ENCODE results near the gene ROBO3. TPM values are rescaled to one million over a fixed set of nuclear protein-coding genes. Genes with fewer than 3 reads are reported as not detected.

Gene ROBO3
- total and polyA plus RNA-seq, 2 of the 8 experiments (the other 6 are each of a cell fraction or from before 2014, with no cell fraction given), result 12.1 to 24.6 TPM

GRCh38 chr11:124839128-124839971 lies 25.9 kb upstream of the ROBO3 start:
- H3K9ac ChIP-seq (replicated peaks in 1 of 4; ENCODE audit: extremely low read depth in 1 of 4, low read depth in 3 of 4, low read length in 3 of 4), result no peak overlapping the region
- H3K4me3 ChIP-seq (ENCODE audit: extremely low read depth in 1 of 4, insufficient read depth in 2 of 4, low read depth in 3 of 4, low read length in 4 of 4), result peak overlapping the region; percentile 16 to 56 (median 28); a peak in 6 of 8 replicates
- H3K4me2 ChIP-seq (ENCODE audit: insufficient read depth in 1 of 2, low read depth in 2 of 2, low read length in 2 of 2), result peak overlapping the region; percentile 72 to 74
- 2% methylated on average over 47 of the region's 87 CpGs; no CpG with 5 or more reads in 1 of the 2 experiments for WGBS, 2 experiments (ENCODE audit: extremely low coverage in 1 of 2, insufficient coverage in 1 of 2, insufficient read length in 1 of 2, insufficient replicate concordance in 2 of 2, low coverage in 1 of 2, low lambda C conversion rate in 2 of 2, missing lambda C conversion rate in 1 of 2)
- H2BK15ac ChIP-seq (ENCODE audit: low read length), result no peak overlapping the region
- no peak overlapping the region; the same call in 1 of the 2 replicates for H3K18ac ChIP-seq (ENCODE audit: extremely low read depth, low read length)
- H3K27me3 ChIP-seq (replicated peaks in 1 of 4; ENCODE audit: control insufficient read depth in 3 of 4, extremely low read depth in 1 of 4, insufficient read depth in 3 of 4, low read length in 3 of 4), result peaks cover 65 to 76% (median 71%) of the 10 kb centered on the region in 4 experiments
- CTCF ChIA-PET (ENCODE audit: partially characterized antibody), result interaction anchor here (0.7 to 8.3 kb wide), 20 partner anchors 8 to 578 kb away, joined by 3 to 108 read pairs (median 6); partner anchors contain the start of genes MSANTD2 and ROBO3
- H3K14ac ChIP-seq (ENCODE audit: insufficient read length), result no peak overlapping the region
- FAIRE-seq (no peak), DNase-seq (ENCODE audit: low read depth in 1 of 2, low spot score in 2 of 2) (peak in 1 of 2 experiments; percentile 66)
- peaks cover 9 to 28% of the 10 kb centered on the region in 2 experiments for H4K20me1 ChIP-seq (replicated peaks in 1 of 2; ENCODE audit: control insufficient read depth in 1 of 2, insufficient read depth in 2 of 2, low read length in 2 of 2)
- H2BK12ac ChIP-seq (ENCODE audit: low read depth, low read length), result peak overlapping the region; percentile 50; the same call in 1 of the 2 replicates
- no peak overlapping the region for H2AFZ ChIP-seq (ENCODE audit: low read length)
- no peak overlapping the region for H3K23ac ChIP-seq (ENCODE audit: insufficient read length)
- no peak overlapping the region for H2BK120ac ChIP-seq (replicated peaks; ENCODE audit: low read depth, low read length)
- H4K8ac ChIP-seq (ENCODE audit: extremely low read depth, insufficient read depth, low read length), result no peak overlapping the region
- POLR2A ChIA-PET (ENCODE audit: partially characterized antibody), result interaction anchor here (1.7 to 2.1 kb wide), 2 partner anchors 37 to 40 kb away, joined by 4 to 5 read pairs; partner anchors contain the start of gene MSANTD2
- no peak overlapping the region for H2BK5ac ChIP-seq (ENCODE audit: low read depth, low read length)
- no peak overlapping the region for H3K4ac ChIP-seq (replicated peaks; ENCODE audit: insufficient read length, low read depth, low read length)
- H3K4me1 ChIP-seq (replicated peaks in 1 of 4; ENCODE audit: control insufficient read depth in 3 of 4, insufficient read depth in 4 of 4, low read length in 3 of 4), result peaks cover under 1 to 22% (median 7%) of the 10 kb centered on the region in 4 experiments
- no peak overlapping the region for H2AK5ac ChIP-seq (ENCODE audit: low read depth, low read length)
- no peak overlapping the region for H2BK20ac ChIP-seq (ENCODE audit: low read length)
- no peak overlapping the region for H4K91ac ChIP-seq (replicated peaks; ENCODE audit: insufficient read length, low read length)
- H3K23me2 ChIP-seq (ENCODE audit: low read depth, low read length), result peaks cover 2% of the 10 kb centered on the region; the same call in 1 of the 2 replicates
- no peaks in the 10 kb centered on the region for H3K79me2 ChIP-seq (ENCODE audit: control insufficient read depth in 1 of 2, insufficient read depth in 2 of 2, low read length in 2 of 2)
- H4K5ac ChIP-seq (ENCODE audit: insufficient read length, low read depth, low read length), result no peak overlapping the region
- no peaks in the 10 kb centered on the region for H3K9me3 ChIP-seq (ENCODE audit: insufficient read depth in 2 of 2, low read depth in 1 of 2, low read length in 1 of 2)
- H3K79me1 ChIP-seq (ENCODE audit: low read depth, low read length), result no peaks in the 10 kb centered on the region
- no peak overlapping the region for H3K27ac ChIP-seq (ENCODE audit: low read depth, low read length)
- no peak overlapping the region for H3K56ac ChIP-seq (replicated peaks; ENCODE audit: insufficient read length, low read depth, low read length)
- peaks cover 0 to 5% (median 0%) of the 10 kb centered on the region in 4 experiments; a peak in 1 of 8 replicates for H3K36me3 ChIP-seq (ENCODE audit: control insufficient read depth in 2 of 4, insufficient read depth in 4 of 4, low read length in 3 of 4)

Data from H1 (cell line).